ENCODE data around the gene TBC1D2. TPM values are rescaled to one million over a fixed set of nuclear protein-coding genes. Genes with fewer than 3 reads are reported as not detected.

Gene TBC1D2
- total and polyA plus RNA-seq, 2 experiments from 2014 or later, result 3.7 to 6.8 TPM

GRCh38 chr9:98168153-98168780, 87.2 kb downstream of the TBC1D2 start:
- no peaks in the 10 kb centered on the region for H3K27me3 ChIP-seq (ENCODE audit: insufficient read depth)
- H2AFZ ChIP-seq, result no peak overlapping the region
- H3K4me1 Mint-ChIP-seq, result peaks cover 65% of the 10 kb centered on the region
- peaks cover 24% of the 10 kb centered on the region for H3K79me2 ChIP-seq (replicated peaks; ENCODE audit: insufficient read depth)
- H3K4me2 ChIP-seq, result peak overlapping the region; percentile 73
- no peak for ATAC-seq
- peaks cover 2% of the 10 kb centered on the region; the same call in 1 of the 2 replicates for H3F3A ChIP-seq (replicated peaks; ENCODE audit: low read depth)
- no peaks in the 10 kb centered on the region for H3K36me3 Mint-ChIP-seq (ENCODE audit: low read depth)
- H3K9me3 Mint-ChIP-seq, result no peaks in the 10 kb centered on the region
- H3K36me3 ChIP-seq (ENCODE audit: insufficient read depth), result no peaks in the 10 kb centered on the region
- no peak for DNase-seq (ENCODE audit: low spot score)
- H3K4me3 ChIP-seq, result peak overlapping the region; percentile 30; the same call in 1 of the 2 replicates
- H3K4me3 Mint-ChIP-seq, result no peak overlapping the region
- H3K27me3 Mint-ChIP-seq (ENCODE audit: insufficient read depth, low read depth, poor library complexity), result peaks cover 16% of the 10 kb centered on the region
- TF ChIP-seq REST (IDR thresholded peaks at IDR 0.05; ENCODE audit: unreplicated experiment) (no peak), CREB1 (CRISPR knock-in tag; IDR thresholded peaks at IDR 0.05; ENCODE audit: low read depth) (no peak), ZNF331 (CRISPR knock-in tag; IDR thresholded peaks at IDR 0.05; ENCODE audit: low read depth) (no peak), NANOG (IDR thresholded peaks at IDR 0.05; ENCODE audit: borderline replicate concordance) (no peak)
- no peak overlapping the region for H3K27ac Mint-ChIP-seq
- peaks cover 33% of the 10 kb centered on the region for H3K4me1 ChIP-seq (ENCODE audit: insufficient read depth)
- H3K27ac ChIP-seq (ENCODE audit: low read depth), result no peak overlapping the region
- H3K9me2 ChIP-seq (ENCODE audit: insufficient read depth), result no peaks in the 10 kb centered on the region
- H4K20me1 ChIP-seq (replicated peaks; ENCODE audit: insufficient read depth), result peaks cover 17% of the 10 kb centered on the region; the same call in 1 of the 2 replicates

GRCh38 chr9:98164912-98165311, 90.5 kb downstream of the TBC1D2 start:
- no peak overlapping the region for H3K4me3 Mint-ChIP-seq
- no peak overlapping the region for H3K4me2 ChIP-seq
- H3F3A ChIP-seq (replicated peaks; ENCODE audit: low read depth), result no peaks in the 10 kb centered on the region
- no peak overlapping the region for H3K27ac Mint-ChIP-seq
- H3K79me2 ChIP-seq (replicated peaks; ENCODE audit: insufficient read depth), result peaks cover 18% of the 10 kb centered on the region
- ATAC-seq, result no peak
- H4K20me1 ChIP-seq (replicated peaks; ENCODE audit: insufficient read depth), result peaks cover 16% of the 10 kb centered on the region; the same call in 1 of the 2 replicates
- H3K36me3 ChIP-seq (ENCODE audit: insufficient read depth), result no peaks in the 10 kb centered on the region
- H3K27ac ChIP-seq (ENCODE audit: low read depth), result no peak overlapping the region
- peaks cover 10% of the 10 kb centered on the region for H3K27me3 Mint-ChIP-seq (ENCODE audit: insufficient read depth, low read depth, poor library complexity)
- H3K9me3 Mint-ChIP-seq, result no peaks in the 10 kb centered on the region
- H3K4me3 ChIP-seq, result no peak overlapping the region
- H2AFZ ChIP-seq, result no peak overlapping the region
- no peaks in the 10 kb centered on the region for H3K27me3 ChIP-seq (ENCODE audit: insufficient read depth)
- peaks cover 37% of the 10 kb centered on the region for H3K4me1 Mint-ChIP-seq
- H3K9me2 ChIP-seq (ENCODE audit: insufficient read depth), result no peaks in the 10 kb centered on the region
- peaks cover 16% of the 10 kb centered on the region for H3K4me1 ChIP-seq (ENCODE audit: insufficient read depth)
- DNase-seq (ENCODE audit: low spot score), result no peak
- H3K36me3 Mint-ChIP-seq (ENCODE audit: low read depth), result no peaks in the 10 kb centered on the region; the same call in 2 of the 3 replicates
- TF ChIP-seq ZNF114 (CRISPR knock-in tag; IDR thresholded peaks at IDR 0.05), result no peak
- no peak for TF ChIP-seq REST (IDR thresholded peaks at IDR 0.05; ENCODE audit: unreplicated experiment)
- TF ChIP-seq EZH2phosphoT487 (IDR thresholded peaks at IDR 0.05; ENCODE audit: unreplicated experiment), result no peak
- TF ChIP-seq ZNF462 (CRISPR knock-in tag; IDR thresholded peaks at IDR 0.05), result no peak
- TF ChIP-seq NANOG (IDR thresholded peaks at IDR 0.05; ENCODE audit: borderline replicate concordance), result no peak
